ENCODE data around the gene IL34. TPM values are rescaled to one million over a fixed set of nuclear protein-coding genes. Genes with fewer than 3 reads are reported as not detected.

The IL34 gene
- total RNA-seq, 3 donors from 2014 or later (not counting 1 experiment from before 2014, with no cell fraction given): 0.48 to 0.54 TPM; not detected in 1

- Histone ChIP-seq H3K4me3 (ENCODE audit: low read length) (no peak overlapping the region), H3K27me3 (ENCODE audit: control insufficient read depth, insufficient read depth, low read length) (peaks cover 8% of the 10 kb centered on the region), H3K36me3 (ENCODE audit: control insufficient read depth, insufficient read depth, low read length) (no peaks in the 10 kb centered on the region), H3K9me3 (ENCODE audit: control insufficient read depth, insufficient read depth, low read length) (no peaks in the 10 kb centered on the region), H3K27ac (ENCODE audit: low read length) (no peak overlapping the region), H3K4me1 (ENCODE audit: control insufficient read depth, insufficient read depth, low read length) (peaks cover 13% of the 10 kb centered on the region)
- DNase-seq (no peak), ATAC-seq (no peak)
- TF ChIP-seq CTCF (IDR thresholded peaks at IDR 0.05): no peak
- intact Hi-C loops (cut with micrococcal nuclease): no loop called here
- Mint-ChIP-seq H3K27me3 (ENCODE audit: low read depth in 2 of 2) (peaks cover 0 to 2% of the 10 kb centered on the region in 2 donors), H3K36me3 (no peaks in the 10 kb centered on the region), H3K27ac (no peak overlapping the region), H3K4me3 (no peak overlapping the region), H3K4me1 (peaks cover 0 to 20% of the 10 kb centered on the region in 2 donors), H3K9me3 (no peaks in the 10 kb centered on the region)
- 81% methylated on average over 10 of the region's 14 CpGs for WGBS (ENCODE audit: insufficient coverage)
Measured at GRCh38 chr16:70682239-70683145, 36.1 kb downstream of the IL34 start.

- no peak overlapping the region for H3K27ac ChIP-seq (ENCODE audit: low read length)
- H3K27me3 Mint-ChIP-seq (ENCODE audit: low read depth in 2 of 2): peaks cover 0 to 2% of the 10 kb centered on the region in 2 donors
- no peak for TF ChIP-seq CTCF (IDR thresholded peaks at IDR 0.05)
Measured at GRCh38 chr16:70683146-70683944, 37.0 kb downstream of the IL34 start.

GRCh38 chr16:70684146-70685060, 38.0 kb downstream of the IL34 start:
- no peaks in the 10 kb centered on the region for H3K36me3 Mint-ChIP-seq
- intact Hi-C loops (cut with micrococcal nuclease): no loop called here
- Histone ChIP-seq H3K4me3 (ENCODE audit: low read length) (no peak overlapping the region), H3K9me3 (ENCODE audit: control insufficient read depth, insufficient read depth, low read length) (no peaks in the 10 kb centered on the region), H3K27ac (ENCODE audit: low read length) (no peak overlapping the region), H3K36me3 (ENCODE audit: control insufficient read depth, insufficient read depth, low read length) (no peaks in the 10 kb centered on the region), H3K4me1 (ENCODE audit: control insufficient read depth, insufficient read depth, low read length) (peaks cover 7% of the 10 kb centered on the region), H3K27me3 (ENCODE audit: control insufficient read depth, insufficient read depth, low read length) (peaks cover 8% of the 10 kb centered on the region)
- 88% methylated on average over 11 of the region's 14 CpGs for WGBS (ENCODE audit: insufficient coverage)
- no peak for ATAC-seq
- no peaks in the 10 kb centered on the region for H3K9me3 Mint-ChIP-seq
- TF ChIP-seq CTCF (IDR thresholded peaks at IDR 0.05): no peak
- no peak for DNase-seq
- H3K27ac Mint-ChIP-seq: no peak overlapping the region
- no peak overlapping the region for H3K4me3 Mint-ChIP-seq
- peaks cover 0 to 2% of the 10 kb centered on the region in 2 donors for H3K27me3 Mint-ChIP-seq (ENCODE audit: low read depth in 2 of 2)
- H3K4me1 Mint-ChIP-seq: peaks cover 0 to 10% of the 10 kb centered on the region in 2 donors

More at GRCh38 chr16:70683146-70683944, 37.0 kb downstream of the IL34 start:
- Histone ChIP-seq H3K9me3 (ENCODE audit: control insufficient read depth, insufficient read depth, low read length) (no peaks in the 10 kb centered on the region), H3K36me3 (ENCODE audit: control insufficient read depth, insufficient read depth, low read length) (no peaks in the 10 kb centered on the region), H3K4me3 (ENCODE audit: low read length) (no peak overlapping the region), H3K4me1 (ENCODE audit: control insufficient read depth, insufficient read depth, low read length) (peaks cover 13% of the 10 kb centered on the region), H3K27me3 (ENCODE audit: control insufficient read depth, insufficient read depth, low read length) (peaks cover 8% of the 10 kb centered on the region)
- peaks cover 0 to 20% of the 10 kb centered on the region in 2 donors for H3K4me1 Mint-ChIP-seq
- no peak overlapping the region for H3K4me3 Mint-ChIP-seq
- ATAC-seq: no peak
- intact Hi-C loops (cut with micrococcal nuclease): no loop called here
- DNase-seq: no peak
- no peak overlapping the region for H3K27ac Mint-ChIP-seq
- no peaks in the 10 kb centered on the region for H3K9me3 Mint-ChIP-seq
- no peaks in the 10 kb centered on the region for H3K36me3 Mint-ChIP-seq
- WGBS (ENCODE audit: insufficient coverage): 91% methylated on average over 13 of the region's 13 CpGs

Data from natural killer cell (primary cell).